Thoracic aorta (tissue), 2 donors: ENCODE measurements around the gene SPRR5. TPM values are rescaled to one million over a fixed set of nuclear protein-coding genes. Genes with fewer than 3 reads are reported as not detected.

Source experiments
- ATAC-seq: fragments of 150-250 bp; one replicate; pipeline ENCODE4 v1.8.0; 2017; ENCODE audit warnings: low read depth; ENCODE audit not compliant: insufficient number of reproducible peaks, low FRiP score
- DNase-seq: peaks from one replicate; pipeline ENCODE4 v3.0.0-alpha.2; 2020; ENCODE audit warnings: low spot score
- H3K27ac ChIP-seq, 2 donors: fragments of 200-600 bp; sonication (generic); 1 replicate in 1 of 2; 2 replicates in 1 of 2; pipeline ENCODE4 v1.5.1; 2016; ENCODE audit warnings: mild to moderate bottlenecking in 2 of 2, moderate library complexity in 2 of 2
- H3K27me3 ChIP-seq: fragments of 200-600 bp; sonication (generic); replicated peaks from 2 replicates; pipeline ENCODE4 v1.6.0; 2016; ENCODE audit warnings: mild to moderate bottlenecking; ENCODE audit not compliant: insufficient read depth
- H3K36me3 ChIP-seq: fragments of 200-600 bp; sonication (generic); one replicate; pipeline ENCODE4 v1.5.1; 2016
- H3K4me1 ChIP-seq, 2 donors: fragments of 200-600 bp; sonication (generic); 1 replicate in 1 of 2; 2 replicates in 1 of 2; pipeline versions ENCODE4 v1.5.1 to v1.6.0; 2016; ENCODE audit warnings: low read depth in 2 of 2, mild to moderate bottlenecking in 1 of 2; ENCODE audit not compliant: control insufficient read depth in 1 of 2
- H3K4me3 ChIP-seq: fragments of 200-600 bp; sonication (generic); 2 replicates; pipeline ENCODE4 v1.5.1; 2016; ENCODE audit warnings: mild to moderate bottlenecking
- H3K9me3 ChIP-seq: fragments of 200-600 bp; sonication (generic); 2 replicates; pipeline ENCODE4 v1.5.1; 2016
- CTCF ChIP-seq: fragments of 200-600 bp; sonication (generic); IDR thresholded peaks from one replicate; pipeline ENCODE4 v1.5.1; 2019; ENCODE audit warnings: antibody characterized with exemption
- total RNA-seq, 2 donors: library from RNA; depleted of rRNA; stranded (reverse); fragments of >200 nt; gene quantifications; one replicate each; pipeline versions ENCODE4 v1.1.0 to v1.2.3, GENCODE V29; 2016

SPRR5 gene
- total RNA-seq, 2 donors from 2014 or later = not detected

- DNase-seq = no peak
Measured at GRCh38 chr1:152962876-152963415, 15.9 kb downstream of the SPRR5 start.

GRCh38 chr1:152964536-152964935, 17.5 kb downstream of the SPRR5 start:
- Histone ChIP-seq H3K9me3 (no peaks in the 10 kb centered on the region), H3K4me1 (no peaks in the 10 kb centered on the region), H3K27ac (no peak overlapping the region), H3K27me3 (no peaks in the 10 kb centered on the region), H3K4me3 (no peak overlapping the region), H3K36me3 (no peaks in the 10 kb centered on the region)
- no peak for TF ChIP-seq CTCF
- DNase-seq (no peak), ATAC-seq (no peak)

More at GRCh38 chr1:152962876-152963415, 15.9 kb downstream of the SPRR5 start:
- Histone ChIP-seq H3K27ac (no peak overlapping the region), H3K9me3 (no peaks in the 10 kb centered on the region), H3K36me3 (no peaks in the 10 kb centered on the region), H3K27me3 (no peaks in the 10 kb centered on the region), H3K4me1 (no peaks in the 10 kb centered on the region), H3K4me3 (no peak overlapping the region)
- no peak for TF ChIP-seq CTCF
- no peak for ATAC-seq

DNA sequence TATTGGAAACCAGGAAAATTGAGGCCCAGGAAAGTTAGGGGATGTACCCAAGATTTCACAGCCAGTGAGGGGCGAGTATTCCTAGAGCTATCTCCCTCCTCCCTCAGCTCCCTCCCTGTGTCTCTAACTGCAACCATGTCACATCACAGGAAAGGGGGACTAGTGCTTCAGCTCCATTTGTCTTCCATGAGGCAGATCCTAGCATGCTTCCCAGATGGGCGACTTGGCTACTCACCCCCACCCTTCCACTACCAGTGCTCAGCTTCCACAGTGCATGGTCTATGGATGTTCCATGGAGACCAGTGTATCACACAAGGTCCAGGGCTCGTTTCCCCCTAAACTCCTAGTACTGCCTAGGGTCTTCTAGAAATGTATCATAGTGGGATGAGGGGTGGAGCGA, 18.8 kb downstream of the SPRR5 start:
- DNase-seq (no peak), ATAC-seq (no peak)
- H3K4me3 ChIP-seq = no peak overlapping the region
- H3K9me3 ChIP-seq = no peaks in the 10 kb centered on the region
- no peaks in the 10 kb centered on the region for H3K27me3 ChIP-seq
- H3K27ac ChIP-seq = no peak overlapping the region
- no peaks in the 10 kb centered on the region for H3K36me3 ChIP-seq
- no peaks in the 10 kb centered on the region for H3K4me1 ChIP-seq
- no peak for TF ChIP-seq CTCF

DNA sequence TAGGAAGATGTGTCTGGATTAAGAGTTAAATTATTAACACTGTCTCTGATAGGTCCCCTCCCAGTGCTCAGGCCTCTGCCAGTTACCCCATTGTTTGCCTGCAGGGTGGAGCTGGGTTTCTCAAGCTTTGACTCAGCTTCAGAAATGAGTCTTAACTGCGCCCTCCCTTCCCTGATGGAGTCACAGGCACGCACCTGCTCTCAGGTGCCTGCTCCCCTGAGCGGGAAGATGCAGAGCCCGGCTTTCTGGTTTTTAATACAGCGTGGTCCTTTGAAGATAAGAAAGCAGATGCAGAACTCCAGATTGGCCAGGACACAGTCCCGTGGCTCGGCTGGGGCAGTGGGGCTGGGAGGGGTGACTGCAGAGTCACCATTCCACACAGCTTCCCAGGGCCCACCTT, 20.2 kb downstream of the SPRR5 start:
- H3K9me3 ChIP-seq = no peaks in the 10 kb centered on the region
- H3K4me1 ChIP-seq = no peaks in the 10 kb centered on the region
- H3K27me3 ChIP-seq = no peaks in the 10 kb centered on the region
- ATAC-seq = no peak
- H3K4me3 ChIP-seq = no peak overlapping the region
- TF ChIP-seq CTCF = no peak
- no peak overlapping the region for H3K27ac ChIP-seq
- no peak for DNase-seq
- no peaks in the 10 kb centered on the region for H3K36me3 ChIP-seq

- no peak for ATAC-seq
- Histone ChIP-seq H3K36me3 (no peaks in the 10 kb centered on the region), H3K27ac (no peak overlapping the region), H3K27me3 (no peaks in the 10 kb centered on the region), H3K4me3 (no peak overlapping the region), H3K9me3 (no peaks in the 10 kb centered on the region), H3K4me1 (no peaks in the 10 kb centered on the region)
- TF ChIP-seq CTCF = no peak
- no peak for DNase-seq
Measured at GRCh38 chr1:152968248-152968647, 21.2 kb downstream of the SPRR5 start.
